ENCODE measurements around the gene MRPL36. TPM values are rescaled to one million over a fixed set of nuclear protein-coding genes. Genes with fewer than 3 reads are reported as not detected.
"Not testable (repeated sequence)": the region's sequence is repeated elsewhere in the genome, so short reads cannot be mapped to it uniquely, and the experiment has no call there.

Gene MRPL36
- total RNA-seq, 4 donors from 2014 or later: 26.7 to 37.4 (median 32.7) TPM

- intact Hi-C loops (cut with DNase I; ENCODE audit: low total_unique reads) (no loop called here), in situ Hi-C loops (cut with MboI; ENCODE audit: low pct_ligation_motif_present in 1 of 4, low pct_unique_long_range_greater_than_20kb in 1 of 4, low sequenced_read_pairs in 3 of 4) (no loop called here)
- no peak overlapping the region for H3K4me3 ChIP-seq
- no peaks in the 10 kb centered on the region for H3K9me3 ChIP-seq
- no peaks in the 10 kb centered on the region for H3K36me3 ChIP-seq
- no peak for DNase-seq
- TF ChIP-seq POLR2A (IDR thresholded peaks at IDR 0.05) (no peak), CTCF (IDR thresholded peaks at IDR 0.05) (no peak), POLR2AphosphoS5 (IDR thresholded peaks at IDR 0.05) (no peak), EP300 (IDR thresholded peaks at IDR 0.05; ENCODE audit: low read depth) (no peak)
- peaks cover 48% of the 10 kb centered on the region for H3K27me3 ChIP-seq
- no peaks in the 10 kb centered on the region for H3K4me1 ChIP-seq
- WGBS, 2 donors (ENCODE audit: low coverage in 1 of 2): 36 to 90% methylated on average over 1 of the region's 1 CpG
- H3K27ac ChIP-seq: no peak overlapping the region
These were observed 46.1 kb upstream of the MRPL36 start for GRCh38 chr5:1845696-1846095.

GRCh38 chr5:1844708-1845436 is 45.2 kb upstream of the MRPL36 start:
- no peak overlapping the region for H3K27ac ChIP-seq
- no peaks in the 10 kb centered on the region for H3K4me1 ChIP-seq
- no peak for TF ChIP-seq POLR2AphosphoS5 (IDR thresholded peaks at IDR 0.05)
- no peak for TF ChIP-seq CTCF (IDR thresholded peaks at IDR 0.05)
- no peak for TF ChIP-seq POLR2A (IDR thresholded peaks at IDR 0.05)
- TF ChIP-seq EP300 (IDR thresholded peaks at IDR 0.05; ENCODE audit: low read depth): no peak
- H3K27me3 ChIP-seq: peaks cover 48% of the 10 kb centered on the region
- WGBS, 2 donors (ENCODE audit: low coverage in 1 of 2): 93 to 94% methylated on average over 5 of the region's 5 CpGs
- H3K36me3 ChIP-seq: no peaks in the 10 kb centered on the region
- no peaks in the 10 kb centered on the region for H3K9me3 ChIP-seq
- intact Hi-C loops (cut with DNase I; ENCODE audit: low total_unique reads) (no loop called here), in situ Hi-C loops (cut with MboI; ENCODE audit: low pct_ligation_motif_present in 1 of 4, low pct_unique_long_range_greater_than_20kb in 1 of 4, low sequenced_read_pairs in 3 of 4) (no loop called here)
- H3K4me3 ChIP-seq: no peak overlapping the region
- no peak for DNase-seq

GRCh38 chr5:1843761-1844160 is 44.1 kb upstream of the MRPL36 start:
- H3K36me3 ChIP-seq; H3K4me1 ChIP-seq; H3K4me3 ChIP-seq; H3K27ac ChIP-seq; DNase-seq; in situ Hi-C loops (cut with MboI; ENCODE audit: low pct_ligation_motif_present in 1 of 4, low pct_unique_long_range_greater_than_20kb in 1 of 4, low sequenced_read_pairs in 3 of 4); intact Hi-C loops (cut with DNase I; ENCODE audit: low total_unique reads); H3K9me3 ChIP-seq: not testable (repeated sequence)
- peaks cover 50% of the 10 kb centered on the region for H3K27me3 ChIP-seq
- WGBS, 2 donors (ENCODE audit: low coverage in 1 of 2): 81 to 91% methylated on average over 4 to 10 of the region's 10 CpGs

- Histone ChIP-seq H3K9me3 (no peaks in the 10 kb centered on the region), H3K27ac (no peak overlapping the region), H3K4me1 (no peaks in the 10 kb centered on the region), H3K36me3 (no peaks in the 10 kb centered on the region), H3K27me3 (peaks cover 57% of the 10 kb centered on the region), H3K4me3 (no peak overlapping the region)
- in situ Hi-C loops (cut with MboI; ENCODE audit: low pct_ligation_motif_present in 1 of 4, low pct_unique_long_range_greater_than_20kb in 1 of 4, low sequenced_read_pairs in 3 of 4): no loop called here
- WGBS, 2 donors (ENCODE audit: low coverage in 1 of 2): 20 to 37% methylated on average over 14 to 17 of the region's 17 CpGs
- TF ChIP-seq POLR2A (IDR thresholded peaks at IDR 0.05): no peak
- TF ChIP-seq POLR2AphosphoS5 (IDR thresholded peaks at IDR 0.05): no peak
- no peak for TF ChIP-seq CTCF (IDR thresholded peaks at IDR 0.05)
- TF ChIP-seq EP300 (IDR thresholded peaks at IDR 0.05; ENCODE audit: low read depth): no peak
- intact Hi-C loops (cut with DNase I; ENCODE audit: low total_unique reads): no loop called here
- no peak for DNase-seq
These were observed 42.6 kb upstream of the MRPL36 start for GRCh38 chr5:1842004-1842819.
